NT2/D1 (cell line): ENCODE results near the gene ABCC9.

ENCODE experiments used
- DNase-seq: peaks from one replicate; pipeline ENCODE4 v3.0.0-alpha.2; 2011; ENCODE audit warnings: low read depth, low spot score
- H3K27me3 ChIP-seq: 2 replicates; pipeline ENCODE4 v1.6.0; 2011; ENCODE audit warnings: mild to moderate bottlenecking; ENCODE audit not compliant: insufficient read length, insufficient read depth
- H3K36me3 ChIP-seq: 2 replicates; pipeline ENCODE4 v1.6.1; 2011; ENCODE audit warnings: mild to moderate bottlenecking, low read length, mixed read lengths; ENCODE audit not compliant: insufficient read depth, insufficient read length
- H3K4me1 ChIP-seq: 2 replicates; pipeline ENCODE4 v1.5.1; 2011; ENCODE audit not compliant: insufficient read depth, insufficient read length
- H3K4me3 ChIP-seq: 2 replicates; pipeline ENCODE4 v1.5.1; 2011; ENCODE audit warnings: low read depth; ENCODE audit not compliant: insufficient read length
- H3K9ac ChIP-seq: 2 replicates; pipeline ENCODE4 v1.6.0; 2011; ENCODE audit warnings: low read depth; ENCODE audit not compliant: insufficient read length
- H3K9me3 ChIP-seq: 2 replicates; pipeline ENCODE4 v1.5.1; 2011; ENCODE audit warnings: mild to moderate bottlenecking, low read length; ENCODE audit not compliant: insufficient read depth
- SUZ12 ChIP-seq: IDR thresholded peaks from 2 replicates; pipeline ENCODE4 v1.6.1; 2011; ENCODE audit not compliant: insufficient read length, insufficient read depth; ENCODE audit errors: extremely low read depth
- YY1 ChIP-seq: IDR thresholded peaks from 2 replicates; pipeline ENCODE4 v1.6.1; 2011; ENCODE audit not compliant: insufficient read length, insufficient read depth
- ZNF274 ChIP-seq: IDR thresholded peaks from 2 replicates; pipeline ENCODE4 v1.6.1; 2011; ENCODE audit warnings: mild to moderate bottlenecking, low read depth, low read length

ABCC9 gene

DNA sequence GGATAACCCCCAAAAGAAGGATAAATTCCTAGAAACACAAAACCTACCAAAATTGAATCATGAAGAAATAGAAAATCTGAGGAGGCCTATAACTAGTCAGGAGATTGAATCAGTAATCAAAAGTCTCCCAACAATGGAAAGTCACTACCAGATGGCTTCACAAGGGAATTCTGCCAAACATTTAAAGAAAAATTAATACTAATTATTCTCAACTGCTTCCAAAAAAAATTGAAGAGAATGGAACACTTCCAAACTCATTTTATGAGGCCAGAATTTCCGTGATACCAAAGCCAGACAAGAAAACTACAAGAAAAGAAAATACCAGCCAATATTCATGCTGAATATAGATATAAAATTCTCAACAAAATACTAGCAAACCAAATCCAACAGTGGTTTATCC, 7.8 kb upstream of the ABCC9 start:
- Histone ChIP-seq H3K9ac (no peak overlapping the region), H3K27me3 (no peaks in the 10 kb centered on the region), H3K4me1 (no peaks in the 10 kb centered on the region), H3K9me3 (no peaks in the 10 kb centered on the region), H3K4me3 (no peak overlapping the region), H3K36me3 (no peaks in the 10 kb centered on the region)
- no peak for DNase-seq
- no peak for TF ChIP-seq ZNF274
- no peak for TF ChIP-seq YY1
- TF ChIP-seq SUZ12, result no peak

DNA sequence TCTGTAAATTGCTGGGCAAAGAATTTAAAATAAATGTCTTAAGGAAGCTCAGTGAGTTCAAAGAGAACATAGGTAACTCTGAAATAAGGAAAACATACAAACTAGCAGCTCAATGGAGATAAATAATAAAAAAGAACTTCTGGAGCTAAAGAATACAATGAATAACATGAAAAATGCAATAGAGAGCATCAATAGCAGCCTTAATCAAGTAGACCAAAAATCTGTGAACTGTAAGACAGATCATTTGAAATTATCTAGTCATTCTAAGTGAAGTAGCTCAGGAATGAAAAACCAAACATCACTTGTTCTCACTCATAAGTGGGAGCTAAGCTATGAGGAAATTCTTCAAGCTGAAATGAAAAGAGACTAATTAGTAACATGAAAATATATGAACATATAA, 5.8 kb upstream of the ABCC9 start:
- Histone ChIP-seq H3K9ac (no peak overlapping the region), H3K4me1 (no peaks in the 10 kb centered on the region), H3K27me3 (peaks cover 8% of the 10 kb centered on the region), H3K9me3 (no peaks in the 10 kb centered on the region), H3K36me3 (no peaks in the 10 kb centered on the region), H3K4me3 (no peak overlapping the region)
- no peak for DNase-seq
- TF ChIP-seq ZNF274, result no peak
- no peak for TF ChIP-seq SUZ12
- TF ChIP-seq YY1, result no peak

- Histone ChIP-seq H3K4me1 (no peaks in the 10 kb centered on the region), H3K36me3 (no peaks in the 10 kb centered on the region), H3K9ac (no peak overlapping the region), H3K27me3 (peaks cover 28% of the 10 kb centered on the region), H3K4me3 (no peak overlapping the region), H3K9me3 (no peaks in the 10 kb centered on the region)
- TF ChIP-seq SUZ12 (no peak), YY1 (no peak), ZNF274 (no peak)
- DNase-seq, result no peak
These were observed 3.8 kb upstream of the ABCC9 start for GRCh38 chr12:21945002-21945401.

DNA sequence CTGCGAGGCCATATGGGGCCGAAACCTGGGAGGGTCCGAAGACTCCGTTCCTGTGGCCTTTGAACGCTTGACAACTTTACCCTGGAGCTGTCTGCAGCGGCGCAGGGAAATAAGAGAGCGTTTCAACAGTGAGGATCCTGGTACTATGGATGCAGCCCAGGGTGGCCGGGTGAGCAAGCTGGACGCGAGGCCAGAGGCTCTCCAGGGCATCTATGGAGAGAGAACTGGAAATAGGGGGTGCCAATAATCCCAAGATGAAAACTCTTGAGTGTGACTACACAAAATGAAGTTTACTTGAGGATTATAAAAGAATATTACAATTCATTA, 1.1 kb upstream of the ABCC9 start:
- peak overlapping the region; percentile 72 for H3K9ac ChIP-seq
- TF ChIP-seq ZNF274, result no peak
- no peak for TF ChIP-seq YY1
- H3K4me1 ChIP-seq, result no peaks in the 10 kb centered on the region
- DNase-seq, result no peak
- H3K27me3 ChIP-seq, result peaks cover 46% of the 10 kb centered on the region
- H3K9me3 ChIP-seq, result no peaks in the 10 kb centered on the region
- H3K36me3 ChIP-seq, result no peaks in the 10 kb centered on the region
- H3K4me3 ChIP-seq, result peak overlapping the region; percentile 73

- peaks cover 46% of the 10 kb centered on the region for H3K27me3 ChIP-seq
- peak; percentile 68 for DNase-seq
- peak overlapping the region; percentile 73 for H3K4me3 ChIP-seq
These were observed 515 bp upstream of the ABCC9 start for GRCh38 chr12:21941506-21942376.

GRCh38 chr12:21939435-21939834, 1.8 kb downstream of the ABCC9 start:
- no peaks in the 10 kb centered on the region for H3K36me3 ChIP-seq
- peaks cover 46% of the 10 kb centered on the region for H3K27me3 ChIP-seq
- H3K9me3 ChIP-seq, result no peaks in the 10 kb centered on the region
- no peak for TF ChIP-seq ZNF274
- TF ChIP-seq YY1, result no peak
- TF ChIP-seq SUZ12, result no peak
- H3K9ac ChIP-seq, result no peak overlapping the region
- no peak overlapping the region for H3K4me3 ChIP-seq
- H3K4me1 ChIP-seq, result no peaks in the 10 kb centered on the region
- DNase-seq, result peak; percentile 9

More at GRCh38 chr12:21941506-21942376, 515 bp upstream of the ABCC9 start:
- TF ChIP-seq YY1, result no peak
- TF ChIP-seq SUZ12, result peak; percentile 41
- no peaks in the 10 kb centered on the region for H3K9me3 ChIP-seq
- H3K36me3 ChIP-seq, result no peaks in the 10 kb centered on the region
- peak overlapping the region; percentile 72 for H3K9ac ChIP-seq
- H3K4me1 ChIP-seq, result no peaks in the 10 kb centered on the region

GRCh38 chr12:21938879-21939278, 2.3 kb downstream of the ABCC9 start:
- no peaks in the 10 kb centered on the region for H3K36me3 ChIP-seq
- DNase-seq, result no peak
- no peak overlapping the region for H3K9ac ChIP-seq
- TF ChIP-seq YY1 (no peak), SUZ12 (no peak), ZNF274 (no peak)
- H3K4me3 ChIP-seq, result no peak overlapping the region
- H3K27me3 ChIP-seq, result peaks cover 46% of the 10 kb centered on the region
- no peaks in the 10 kb centered on the region for H3K9me3 ChIP-seq
- H3K4me1 ChIP-seq, result no peaks in the 10 kb centered on the region

DNA sequence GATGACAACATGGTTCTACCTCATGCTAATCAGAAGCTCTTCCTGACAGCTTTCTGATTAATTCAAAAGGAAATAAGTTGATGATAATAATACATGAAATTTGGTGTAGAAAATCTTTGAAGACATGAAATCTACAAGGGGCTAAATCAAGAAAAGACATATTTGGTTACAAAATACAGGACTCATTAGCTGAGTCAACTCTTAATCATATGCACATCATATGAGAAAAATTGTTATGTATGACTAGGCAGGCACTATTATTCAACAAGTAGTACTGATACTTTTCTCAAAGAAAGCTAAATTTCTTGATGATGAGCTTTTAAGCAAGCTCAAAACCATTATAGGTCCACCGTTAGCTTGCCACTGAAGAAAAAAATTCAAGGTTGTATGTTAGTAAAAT, 7.1 kb downstream of the ABCC9 start:
- no peaks in the 10 kb centered on the region for H3K4me1 ChIP-seq
- H3K4me3 ChIP-seq, result no peak overlapping the region
- no peak overlapping the region for H3K9ac ChIP-seq
- H3K27me3 ChIP-seq, result peaks cover 9% of the 10 kb centered on the region
- no peaks in the 10 kb centered on the region for H3K9me3 ChIP-seq
- DNase-seq, result no peak
- H3K36me3 ChIP-seq, result no peaks in the 10 kb centered on the region
- no peak for TF ChIP-seq YY1
- TF ChIP-seq ZNF274, result no peak
- TF ChIP-seq SUZ12, result no peak
